Panc1 (cell line): ENCODE measurements around the gene NCAM2. TPM values are rescaled to one million over a fixed set of nuclear protein-coding genes. Genes with fewer than 3 reads are reported as not detected.

ENCODE experiments used
- ATAC-seq: fragments of 200-7000 bp; cut with Tn5 transposase; 2 replicates; pipeline ENCODE4 v1.9.1; 2020; ENCODE audit warnings: mild to moderate bottlenecking, moderate library complexity
- BruUV-seq: library from RNA; stranded (reverse); fragments of 400-500 nt; replicated peaks from 2 replicates; lab custom pipeline; 2021; lab: Mats Ljungman, UMichigan
- CTCF ChIA-PET: fragments of 300-600 bp; sonication (Branson Sonifier 250); formaldehyde crosslinking; loops from one replicate; lab custom pipeline; 2022; ENCODE audit warnings: antibody characterized with exemption; lab: Charles Lee
- POLR2A ChIA-PET: fragments of 300-600 bp; sonication (Branson Sonifier 250); formaldehyde crosslinking; loops from one replicate; lab custom pipeline; 2022; ENCODE audit warnings: antibody characterized with exemption; lab: Charles Lee
- DNase-seq: peaks from one replicate; pipeline ENCODE4 v3.0.0-alpha.2; 2010; ENCODE audit warnings: low read depth, low spot score
- H3K27ac ChIP-seq: 2 replicates; pipeline ENCODE4 v1.5.1; 2011; ENCODE audit warnings: mild to moderate bottlenecking, low read length, inconsistent platforms
- H3K27me3 ChIP-seq: fragments of 200-500 bp; sonication (Bioruptor generic); 2 replicates; pipeline ENCODE4 v1.6.0; 2014; ENCODE audit warnings: low read length, inconsistent platforms; ENCODE audit not compliant: control insufficient read depth, insufficient read depth
- H3K36me3 ChIP-seq: fragments of 200-500 bp; sonication (Bioruptor generic); 2 replicates; pipeline ENCODE4 v1.5.1; 2014; ENCODE audit warnings: inconsistent platforms, mild to moderate bottlenecking, low read length, moderate library complexity; ENCODE audit not compliant: control insufficient read depth, insufficient read depth
- H3K4me1 ChIP-seq: 2 replicates; pipeline ENCODE4 v1.5.1; 2011; ENCODE audit warnings: inconsistent platforms, mild to moderate bottlenecking, low read length, moderate library complexity; ENCODE audit not compliant: control insufficient read depth, insufficient read depth
- H3K4me3 ChIP-seq, 2 experiments: 2 replicates each; pipeline ENCODE4 v1.5.1; 2011 to 2012; ENCODE audit warnings: low read depth in 2 of 2, low read length in 2 of 2, mild to moderate bottlenecking in 2 of 2, inconsistent platforms in 1 of 2, moderate library complexity in 1 of 2
- H3K9me3 ChIP-seq: fragments of 200-500 bp; sonication (Bioruptor generic); 2 replicates; pipeline ENCODE4 v1.5.1; 2014; ENCODE audit warnings: low read depth, mild to moderate bottlenecking, inconsistent platforms, low read length, moderate library complexity; ENCODE audit not compliant: control insufficient read depth, insufficient read depth
- CTCF ChIP-seq: fragments of 450-650 bp; IDR thresholded peaks from 2 replicates; pipeline ENCODE4 v1.5.1; 2017; ENCODE audit warnings: mild to moderate bottlenecking
- POLR2AphosphoS5 ChIP-seq: IDR thresholded peaks from 2 replicates; pipeline ENCODE4 v1.6.1; 2012; ENCODE audit warnings: mild to moderate bottlenecking, low read depth, low read length, moderate library complexity
- REST ChIP-seq, 2 experiments: IDR thresholded peaks; 2 replicates each; pipeline ENCODE4 v1.6.1; 2011 to 2012; ENCODE audit warnings: low read depth in 2 of 2, control low read depth in 1 of 2, low read length in 1 of 2, mild to moderate bottlenecking in 1 of 2, moderate library complexity in 1 of 2; ENCODE audit not compliant: insufficient read depth in 1 of 2
- SIN3A ChIP-seq: IDR thresholded peaks from 2 replicates; pipeline ENCODE4 v1.6.1; 2012; ENCODE audit warnings: low read depth, mild to moderate bottlenecking, low read length, moderate library complexity, borderline replicate concordance; ENCODE audit not compliant: insufficient read depth
- TCF7L2 ChIP-seq: IDR thresholded peaks from 2 replicates; pipeline ENCODE4 v1.6.1; 2011; ENCODE audit warnings: mild to moderate bottlenecking, low read depth, low read length, inconsistent platforms
- in situ Hi-C: cut with HindIII; loops from 2 replicates; pipeline ENCODE4 v1.10.0; 2016; ENCODE audit warnings: low sequenced_read_pairs, low pct_unique_long_range_greater_than_20kb
- intact Hi-C: fragments of 100-400 bp; cut with micrococcal nuclease; formaldehyde crosslinking; loops from one replicate; pipeline ENCODE4 v1.10.0; 2022; ENCODE audit not compliant: unreplicated experiment
- total RNA-seq: library from RNA; stranded (reverse); gene quantifications from one replicate; pipeline ENCODE4 v1.2.1, GENCODE V29; 2021; ENCODE audit not compliant: unreplicated experiment

NCAM2 gene
- total RNA-seq, 1 experiment from 2014 or later: 2.2 TPM

GRCh38 chr21:21230672-21231071 lies 232.5 kb downstream of the NCAM2 start:
- BruUV-seq: no TSS peak
- DNase-seq (no peak), ATAC-seq (no peak)
- ChIA-PET CTCF (no interaction called here), POLR2A (no interaction called here)
- H3K4me3 ChIP-seq: no peak overlapping the region
- no peaks in the 10 kb centered on the region for H3K36me3 ChIP-seq
- in situ Hi-C loops (no loop called here), intact Hi-C loops (loop anchor here (5.0 to 10.0 kb wide), 2 partner anchors 692 to 1564 kb away; no protein-coding TSS in a partner anchor)
- TF ChIP-seq CTCF (no peak), TCF7L2 (no peak), SIN3A (no peak), REST (IDR thresholded peaks at IDR 0.05; ENCODE audit: insufficient read depth in 1 of 2, low read depth in 2 of 2, low read length in 1 of 2) (peak in 1 of 2 experiments; percentile 80; a peak in 2 of 4 replicates), POLR2AphosphoS5 (no peak)
- no peak overlapping the region for H3K27ac ChIP-seq
- H3K27me3 ChIP-seq: no peaks in the 10 kb centered on the region
- no peaks in the 10 kb centered on the region for H3K4me1 ChIP-seq
- no peaks in the 10 kb centered on the region for H3K9me3 ChIP-seq

DNA sequence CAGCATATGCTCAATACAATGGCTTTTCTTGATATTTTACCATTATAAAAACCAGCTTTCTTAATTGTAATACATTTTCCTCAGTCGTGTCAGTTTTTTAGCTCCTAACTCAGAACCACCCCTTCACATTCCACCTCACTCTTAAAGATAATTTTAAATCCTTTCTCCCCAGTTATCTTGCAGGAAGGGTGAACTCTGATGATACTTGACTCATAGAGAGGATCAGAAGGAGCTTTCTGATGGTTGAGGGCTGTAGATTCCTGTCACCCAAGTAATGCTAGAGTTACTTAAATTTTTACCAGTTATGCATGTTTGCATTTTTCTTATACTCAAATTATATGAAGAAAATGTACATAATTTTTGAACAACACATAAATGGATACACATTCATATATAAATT lies 233.7 kb downstream of the NCAM2 start:
- TF ChIP-seq SIN3A (no peak), POLR2AphosphoS5 (no peak), TCF7L2 (no peak), CTCF (no peak), REST (IDR thresholded peaks at IDR 0.05; ENCODE audit: insufficient read depth in 1 of 2, low read depth in 2 of 2, low read length in 1 of 2) (no peak)
- ATAC-seq (no peak), DNase-seq (no peak)
- no TSS peak for BruUV-seq
- no peaks in the 10 kb centered on the region for H3K9me3 ChIP-seq
- no peaks in the 10 kb centered on the region for H3K27me3 ChIP-seq
- ChIA-PET POLR2A (no interaction called here), CTCF (no interaction called here)
- in situ Hi-C loops: no loop called here
- H3K4me1 ChIP-seq: no peaks in the 10 kb centered on the region
- no peaks in the 10 kb centered on the region for H3K36me3 ChIP-seq
- H3K4me3 ChIP-seq: no peak overlapping the region
- no peak overlapping the region for H3K27ac ChIP-seq
- intact Hi-C loops: loop anchor here (5.0 to 10.0 kb wide), 2 partner anchors 690 to 1563 kb away; no protein-coding TSS in a partner anchor
